Adrenal gland (tissue), 12 donors: ENCODE results near the gene RAB11FIP5. TPM values are rescaled to one million over a fixed set of nuclear protein-coding genes. Genes with fewer than 3 reads are reported as not detected.

Experiments
- DNase-seq, 7 donors: peaks; one replicate each; pipeline ENCODE4 v3.0.0-alpha.2; 2019 to 2020
- H3K27ac ChIP-seq, 5 donors: fragments of 200-600 bp; sonication (generic) in 4 of 5; 1 replicate in 3 of 5; 2 replicates in 2 of 5; pipeline versions ENCODE4 v1.5.1 to v1.8.0; 2016 to 2020; ENCODE audit warnings: mild to moderate bottlenecking in 1 of 5
- H3K27me3 ChIP-seq: fragments of 200-600 bp; 2 replicates; pipeline ENCODE4 v1.8.0; 2021
- H3K36me3 ChIP-seq, 2 donors: fragments of 200-600 bp; replicated peaks in 1 of 2; 1 replicate in 1 of 2; 2 replicates in 1 of 2; pipeline versions ENCODE4 v1.5.1 to v1.8.0; 2018 to 2022
- H3K4me1 ChIP-seq, 2 donors: fragments of 200-600 bp; replicated peaks in 1 of 2; 1 replicate in 1 of 2; 2 replicates in 1 of 2; pipeline versions ENCODE4 v1.5.1 to v1.8.0; 2018 to 2021
- H3K4me3 ChIP-seq, 4 donors: fragments of 200-600 bp; sonication (generic) in 3 of 4; one replicate each; pipeline ENCODE4 v1.5.1; 2016 to 2018
- H3K9me3 ChIP-seq, 3 donors: fragments of 200-600 bp; sonication (generic) in 1 of 3; replicated peaks in 1 of 3; 1 replicate in 2 of 3; 2 replicates in 1 of 3; pipeline versions ENCODE4 v1.5.1 to v1.8.0; 2016 to 2021
- CTCF ChIP-seq, 6 experiments: fragments of 450-650 bp in 4 of 6; fragments of 200-600 bp in 2 of 6; sonication (generic) in 1 of 6; IDR thresholded peaks; 1 replicate in 5 of 6; 2 replicates in 1 of 6; pipeline versions ENCODE4 v1.5.1 to v1.8.0; 2016 to 2021; ENCODE audit warnings: antibody characterized with exemption in 6 of 6, mild to moderate bottlenecking in 2 of 6, moderate library complexity in 1 of 6
- POLR2A ChIP-seq, 2 donors: fragments of 450-650 bp; IDR thresholded peaks; one replicate each; pipeline ENCODE4 v1.6.1; 2017; ENCODE audit warnings: antibody characterized with exemption in 2 of 2, mild to moderate bottlenecking in 2 of 2, moderate library complexity in 1 of 2
- WGBS, 4 donors: extraction: QIAGEN DNeasy Blood & Tissue Kit in 2 of 4; methylation state at CpG; one replicate each; pipeline versions ENCODE4 v1.1.5 to v1.1.7; 2013 to 2017; 5-methylcytosine and 5-hydroxymethylcytosine counted together
- intact Hi-C, 2 donors: fragments of 100-400 bp; cut with DNase I; formaldehyde crosslinking; loops; one replicate each; pipeline versions ENCODE4 v1.14.1 to v1.15.0; 2022 to 2023
- polyA plus RNA-seq, 3 donors: library from polyadenylated mRNA; stranded (reverse); fragments of 200-250 nt in 2 of 3; fragments of 350-450 nt in 1 of 3; fragmentation: Illumina TruSeq in 1 of 3; extraction: RNeasy Lipid Tissue Mini Kit (QIAGEN cat#74804) in 1 of 3; gene quantifications; one replicate each; pipeline ENCODE4 v1.2.3, GENCODE V29; 2013 to 2014
- total RNA-seq, 9 donors: library from RNA; depleted of rRNA in 4 of 9; stranded (reverse); fragments of >200 nt in 4 of 9; fragments of 120-200 nt in 1 of 9; fragmentation: NEBNext Ultra II Directional in 1 of 9; extraction: Animal tissue kit (Norgen Biotek cat#: 25700) in 1 of 9; gene quantifications; one replicate each; pipeline versions ENCODE4 v1.1.0 to v1.2.4, GENCODE V29; 2013 to 2023
- donor health status: healthy with polysubstance abuse.
- donor health status: Bipolar disorder and iron deficiency.
- donor health status: DM: yes; HTN: yes; CAD: no.
- donor health status: DM: no; HTN: no; CAD: no.
- donor health status: DM: no; HTN: no; CAD: no.
- donor health status: DM: yes; HTN: yes; CAD: no.

RAB11FIP5 gene
- total and polyA plus RNA-seq, 12 donors, result 3.3 to 46.7 (median 23.3) TPM

- 94 to 98% (median 96%) methylated on average over 11 to 14 of the region's 14 CpGs for WGBS, 4 donors
- Histone ChIP-seq H3K36me3 (peaks cover 0 to 23% of the 10 kb centered on the region in 2 donors), H3K4me3 (no peak overlapping the region), H3K9me3 (no peaks in the 10 kb centered on the region), H3K27ac (peak overlapping the region in 1 of 5 donors; percentile 52), H3K4me1 (peaks cover 0 to 5% of the 10 kb centered on the region in 2 donors), H3K27me3 (no peaks in the 10 kb centered on the region)
- DNase-seq, result no peak
- intact Hi-C loops, result loop anchor here in 1 of 2 donors (5.0 kb wide), 1 partner anchor 74 kb away; no protein-coding TSS in a partner anchor
- TF ChIP-seq CTCF (IDR thresholded peaks at IDR 0.05) (no peak), POLR2A (IDR thresholded peaks at IDR 0.05) (no peak)
These were observed 24.0 kb downstream of the RAB11FIP5 start for GRCh38 chr2:73088703-73089102.

GRCh38 chr2:73088211-73088610 lies 24.5 kb downstream of the RAB11FIP5 start:
- intact Hi-C loops, result loop anchor here in 1 of 2 donors (5.0 kb wide), 1 partner anchor 74 kb away; no protein-coding TSS in a partner anchor
- 95 to 98% (median 97%) methylated on average over 3 to 12 of the region's 12 CpGs for WGBS, 4 donors
- Histone ChIP-seq H3K36me3 (peaks cover 0 to 23% of the 10 kb centered on the region in 2 donors), H3K4me3 (no peak overlapping the region), H3K9me3 (no peaks in the 10 kb centered on the region), H3K27ac (no peak overlapping the region), H3K4me1 (peaks cover 0 to 5% of the 10 kb centered on the region in 2 donors), H3K27me3 (no peaks in the 10 kb centered on the region)
- TF ChIP-seq CTCF (IDR thresholded peaks at IDR 0.05) (no peak), POLR2A (IDR thresholded peaks at IDR 0.05) (no peak)
- no peak for DNase-seq

GRCh38 chr2:73087311-73087710 lies 25.4 kb downstream of the RAB11FIP5 start:
- intact Hi-C loops, result loop anchor here (2.0 to 5.0 kb wide), 2 partner anchors 69 to 75 kb away; no protein-coding TSS in a partner anchor
- no peak for DNase-seq
- Histone ChIP-seq H3K36me3 (peaks cover 0 to 23% of the 10 kb centered on the region in 2 donors), H3K4me3 (no peak overlapping the region), H3K27ac (no peak overlapping the region), H3K9me3 (no peaks in the 10 kb centered on the region), H3K27me3 (no peaks in the 10 kb centered on the region), H3K4me1 (peaks cover 0 to 5% of the 10 kb centered on the region in 2 donors)
- 78 to 88% (median 79%) methylated on average over 4 of the region's 4 CpGs; no CpG with 5 or more reads in 1 of the 4 donors for WGBS, 4 donors
- TF ChIP-seq CTCF (IDR thresholded peaks at IDR 0.05) (no peak), POLR2A (IDR thresholded peaks at IDR 0.05) (no peak)

- intact Hi-C loops, result loop anchor here (2.0 to 5.0 kb wide), 2 partner anchors 71 to 77 kb away; no protein-coding TSS in a partner anchor
- H3K4me1 ChIP-seq, result peaks cover 0 to 5% of the 10 kb centered on the region in 2 donors
- no peaks in the 10 kb centered on the region for H3K27me3 ChIP-seq
- no peak for TF ChIP-seq POLR2A (IDR thresholded peaks at IDR 0.05)
- peak; percentile 83 to 95 (median 92) for TF ChIP-seq CTCF (IDR thresholded peaks at IDR 0.05)
- H3K4me3 ChIP-seq, result no peak overlapping the region
- DNase-seq, result peak; percentile 74 to 95 (median 87)
- H3K27ac ChIP-seq, result no peak overlapping the region
- WGBS, 4 donors, result 16 to 19% (median 17%) methylated on average over 6 of the region's 6 CpGs
- H3K9me3 ChIP-seq, result no peaks in the 10 kb centered on the region
- H3K36me3 ChIP-seq, result peaks cover 0 to 23% of the 10 kb centered on the region in 2 donors
These were observed 27.1 kb downstream of the RAB11FIP5 start for GRCh38 chr2:73085691-73086090.
